Inflammatory macrophage (primary cell): ENCODE measurements around the gene PRKCE.
A peak's percentile ranks its signal among the peaks of the same experiment; 100 is the strongest.

Experiments used
- DNase-seq, 2 donors: peaks; one replicate each; pipeline ENCODE4 v3.0.0-alpha.2; 2020 to 2022

The PRKCE gene

DNA sequence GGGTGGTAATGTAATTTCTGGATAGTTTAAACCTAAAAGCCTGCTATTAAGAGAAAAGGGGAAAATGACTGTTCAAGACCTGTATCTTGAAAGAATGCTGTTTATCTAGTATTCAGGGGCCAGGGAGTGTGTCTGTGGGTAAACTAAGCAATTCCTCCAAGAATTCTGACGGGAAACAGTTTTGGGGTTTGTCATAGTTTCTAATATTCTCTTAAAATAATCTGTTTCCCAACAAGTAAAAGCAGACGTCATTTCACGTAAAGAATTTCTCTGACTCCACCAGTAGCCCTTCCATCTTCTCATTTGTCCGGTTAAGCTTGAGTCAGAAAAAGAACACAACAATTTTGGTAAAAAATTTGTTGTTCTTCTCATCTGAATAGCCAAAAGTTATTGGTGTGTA lies 413.7 kb downstream of the PRKCE start:
- DNase-seq, result no peak

- DNase-seq, result no peak
These were observed 414.6 kb downstream of the PRKCE start for GRCh38 chr2:46066116-46066515.

DNA sequence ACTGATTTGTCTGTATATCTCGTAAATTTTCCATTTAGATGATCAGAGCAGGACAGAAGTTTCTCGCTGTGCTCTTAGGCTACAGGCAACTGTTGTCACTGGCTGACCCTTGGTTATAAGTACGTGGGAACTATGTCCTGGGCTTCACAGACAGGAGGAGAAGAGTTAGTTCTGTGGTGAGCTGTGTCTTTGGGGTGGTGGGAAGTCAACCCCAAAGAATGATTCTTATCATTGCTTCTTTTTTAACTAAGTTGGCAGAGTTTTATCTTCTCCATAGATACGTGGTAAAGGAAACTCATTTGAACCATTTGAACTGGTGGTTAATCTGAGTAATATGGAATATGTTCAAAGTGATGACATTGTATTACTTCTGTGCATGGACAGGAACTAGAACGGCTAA lies 415.1 kb downstream of the PRKCE start:
- no peak for DNase-seq

- no peak for DNase-seq
These were observed 415.6 kb downstream of the PRKCE start for GRCh38 chr2:46067062-46067461.

GRCh38 chr2:46067501-46068305 lies 416.2 kb downstream of the PRKCE start:
- no peak for DNase-seq

GRCh38 chr2:46068636-46069035 lies 417.2 kb downstream of the PRKCE start:
- DNase-seq, result no peak

DNA sequence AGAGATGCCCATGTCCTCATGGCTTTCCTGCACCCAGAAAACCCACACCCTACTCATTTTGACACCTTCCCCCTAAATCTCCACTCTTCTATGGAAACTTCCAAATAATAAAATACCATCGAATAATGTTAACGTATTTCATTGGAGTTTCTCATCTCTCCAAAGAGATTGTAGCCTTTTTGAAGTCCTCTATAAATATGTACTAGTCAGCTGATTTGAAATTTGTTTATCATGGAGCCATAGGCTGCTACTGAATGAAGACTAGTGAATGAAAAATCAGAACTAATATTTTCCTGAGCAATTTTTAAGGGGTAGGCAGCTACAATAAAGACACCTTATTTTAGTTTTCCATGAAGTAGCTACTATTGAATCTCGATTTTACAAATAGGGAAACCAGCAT lies 419.6 kb downstream of the PRKCE start:
- no peak for DNase-seq

- no peak for DNase-seq
These were observed 420.8 kb downstream of the PRKCE start for GRCh38 chr2:46072101-46072820.

- DNase-seq, result no peak
These were observed 422.1 kb downstream of the PRKCE start for GRCh38 chr2:46073540-46074046.

DNA sequence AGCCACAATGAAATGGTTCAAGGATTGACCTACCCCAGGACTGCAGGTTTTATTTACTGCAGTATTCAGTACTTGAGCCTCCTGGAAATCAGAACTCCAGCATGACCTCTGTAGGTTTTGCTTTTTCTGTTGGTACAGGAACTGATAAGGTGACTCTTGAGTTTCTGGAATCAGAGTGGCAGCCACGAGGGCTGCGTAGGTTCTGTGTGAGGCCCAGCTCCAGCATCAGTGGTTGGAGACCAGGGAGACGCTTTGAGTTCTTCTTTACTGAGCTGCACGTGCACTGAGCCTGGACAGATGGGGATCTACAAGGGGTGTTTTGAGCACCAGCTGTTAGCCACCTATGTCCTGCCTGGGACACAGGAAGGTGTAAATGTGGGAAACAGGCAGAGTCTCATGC lies 423.0 kb downstream of the PRKCE start:
- no peak for DNase-seq

- no peak for DNase-seq
These were observed 424.4 kb downstream of the PRKCE start for GRCh38 chr2:46075848-46076247.

DNA sequence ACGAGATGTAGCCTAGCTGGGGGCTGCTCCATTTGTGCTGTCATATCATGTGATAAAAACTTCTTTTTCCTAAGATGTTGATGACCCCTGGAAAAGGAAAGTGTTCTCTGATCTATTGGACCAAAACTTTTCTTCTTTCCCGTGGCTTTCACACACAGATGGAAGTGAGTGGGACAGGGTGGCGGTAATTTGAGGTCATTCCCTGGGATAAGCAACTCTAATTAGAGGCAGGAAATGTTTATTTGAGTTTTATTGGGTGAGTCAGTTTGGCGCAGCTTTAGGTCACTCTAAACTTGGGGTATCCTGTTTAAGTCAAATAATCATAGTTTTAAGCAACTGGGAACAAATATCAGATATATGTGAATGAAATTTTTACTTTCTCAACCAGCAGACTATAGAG lies 424.8 kb downstream of the PRKCE start:
- no peak for DNase-seq

- DNase-seq, result no peak
These were observed 425.4 kb downstream of the PRKCE start for GRCh38 chr2:46076875-46077274.

DNA sequence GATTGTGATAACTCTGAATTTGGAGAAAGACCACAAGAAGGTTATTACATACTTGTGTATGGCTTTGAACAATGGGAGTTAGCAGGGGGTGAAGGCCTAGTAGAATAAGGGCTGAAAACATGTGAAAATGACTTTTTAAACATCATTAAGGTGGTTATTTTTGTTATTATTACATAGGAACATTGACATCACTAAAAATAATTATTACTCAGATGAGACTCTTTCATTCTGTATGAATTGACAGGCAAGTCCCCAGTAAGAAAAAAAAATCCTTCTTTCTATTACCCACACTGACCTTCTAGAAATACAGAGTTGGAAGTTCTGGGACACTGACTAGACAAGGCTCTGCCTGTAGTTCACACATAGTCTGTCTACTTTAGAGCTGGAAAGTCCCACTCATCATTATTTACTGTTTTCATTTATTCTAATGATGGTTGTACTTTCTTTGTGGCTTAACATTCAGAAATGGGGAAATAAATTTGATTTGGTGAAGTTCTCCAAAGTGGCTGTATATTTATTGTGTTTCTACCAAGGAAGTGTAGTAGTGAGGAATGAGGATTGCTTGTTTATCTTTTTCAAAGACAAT lies 426.1 kb downstream of the PRKCE start:
- DNase-seq, result no peak

DNA sequence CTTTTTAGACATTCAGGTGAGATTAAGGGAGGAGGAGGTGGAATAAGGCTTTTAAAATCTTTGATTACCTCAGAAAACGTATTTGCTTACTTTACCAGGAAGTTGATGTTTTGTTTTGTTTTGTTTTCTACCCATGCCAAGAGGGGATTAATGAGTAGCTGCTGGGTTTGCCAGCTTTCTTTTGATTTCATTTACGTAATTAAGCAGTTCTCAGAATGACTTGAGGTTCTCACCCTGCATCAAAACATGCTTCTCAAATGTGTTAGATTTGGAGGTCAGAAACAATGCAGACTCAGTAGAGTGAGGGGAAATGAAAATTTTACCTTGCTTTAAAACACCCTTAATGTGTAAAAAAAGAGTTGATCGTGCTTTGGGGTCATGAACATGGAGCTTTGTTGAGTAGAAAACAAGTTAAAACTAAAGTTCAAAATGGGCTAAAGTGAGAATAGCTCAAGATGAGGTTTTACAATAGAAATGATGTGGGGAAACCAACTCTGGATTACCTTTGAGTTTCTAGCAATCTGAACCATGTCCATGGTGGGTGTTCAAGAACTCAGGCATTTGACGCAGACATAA lies 428.6 kb downstream of the PRKCE start:
- no peak for DNase-seq

GRCh38 chr2:46082531-46083485 lies 431.3 kb downstream of the PRKCE start:
- DNase-seq, result peak; percentile 69 to 74

DNA sequence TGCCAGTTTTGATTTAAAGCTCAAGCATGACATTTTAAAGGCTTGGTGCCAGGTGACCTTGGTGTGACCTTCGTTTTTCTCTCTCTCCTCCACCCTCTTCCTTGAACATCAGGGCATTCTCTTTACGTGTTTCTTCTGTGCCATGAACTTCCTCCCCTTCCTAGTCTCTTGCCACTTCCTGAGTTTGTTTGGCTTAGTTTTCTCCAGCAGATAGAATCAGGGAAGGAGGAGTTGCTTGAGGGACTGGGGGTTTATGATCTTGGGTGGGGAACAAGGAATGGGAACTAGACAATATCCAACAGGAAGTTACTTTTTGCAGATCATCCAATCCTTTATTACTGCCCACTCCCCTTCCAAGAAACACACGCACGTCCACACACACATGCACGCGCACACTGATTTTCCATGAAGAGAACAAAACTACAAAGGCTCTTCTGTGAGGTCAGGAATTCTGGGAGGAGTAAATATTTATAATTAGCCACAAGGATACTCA lies 435.1 kb downstream of the PRKCE start:
- peak in 1 of 2 donors; percentile 15 for DNase-seq

DNA sequence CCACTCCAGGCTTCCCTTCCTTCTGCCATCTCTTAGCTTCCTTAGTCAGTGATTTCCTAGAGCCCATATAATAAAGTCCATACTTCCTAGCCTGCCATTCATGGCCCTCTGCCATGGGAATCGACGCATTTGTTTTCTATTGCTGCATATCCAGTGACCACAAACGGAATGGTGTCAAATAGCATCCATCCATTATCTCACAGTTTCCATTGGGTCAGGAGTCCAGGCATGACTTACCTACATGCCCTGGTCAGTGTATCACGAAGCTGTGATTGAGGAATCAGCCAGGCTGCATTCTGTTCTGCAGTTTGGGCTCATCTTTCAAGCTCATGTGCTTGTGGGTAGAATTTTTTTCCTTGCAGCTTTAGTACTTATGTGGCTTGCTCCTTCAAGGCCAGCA lies 436.0 kb downstream of the PRKCE start:
- no peak for DNase-seq

- DNase-seq, result no peak
These were observed 439.5 kb downstream of the PRKCE start for GRCh38 chr2:46091004-46091403.

DNA sequence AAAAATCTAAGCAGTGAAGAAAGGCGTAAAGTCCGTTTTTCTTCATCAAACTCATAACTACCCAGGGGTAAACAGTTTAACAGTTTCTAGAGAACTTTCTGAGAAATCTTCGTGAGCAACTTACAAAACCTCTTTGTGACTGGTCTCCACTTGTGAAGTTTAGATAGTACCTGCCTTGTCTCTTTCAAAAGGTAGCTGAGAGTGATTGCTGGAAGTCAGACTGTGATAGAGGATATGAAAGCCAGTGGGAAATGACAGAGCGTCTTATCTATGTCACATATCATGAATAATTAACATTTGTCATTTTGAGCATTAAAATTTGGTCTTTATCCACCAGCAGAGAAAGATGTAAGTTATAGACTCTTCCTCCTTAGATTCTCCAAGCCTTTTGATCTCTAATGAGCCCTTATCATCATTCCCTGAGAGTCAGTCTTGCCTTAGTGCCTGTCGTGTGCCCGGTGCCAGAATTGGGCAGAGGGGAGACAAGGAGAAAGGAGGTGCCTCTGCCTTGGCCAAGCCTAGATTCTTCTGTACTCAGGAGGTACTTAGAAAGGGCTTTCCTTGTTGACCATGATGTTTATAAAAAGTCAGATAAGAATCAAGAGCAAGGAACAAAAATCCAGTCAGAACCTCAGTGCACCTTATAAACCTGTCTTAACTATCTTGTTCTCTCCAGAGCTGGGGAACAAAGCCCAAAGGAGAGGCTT lies 440.6 kb downstream of the PRKCE start:
- DNase-seq, result no peak

DNA sequence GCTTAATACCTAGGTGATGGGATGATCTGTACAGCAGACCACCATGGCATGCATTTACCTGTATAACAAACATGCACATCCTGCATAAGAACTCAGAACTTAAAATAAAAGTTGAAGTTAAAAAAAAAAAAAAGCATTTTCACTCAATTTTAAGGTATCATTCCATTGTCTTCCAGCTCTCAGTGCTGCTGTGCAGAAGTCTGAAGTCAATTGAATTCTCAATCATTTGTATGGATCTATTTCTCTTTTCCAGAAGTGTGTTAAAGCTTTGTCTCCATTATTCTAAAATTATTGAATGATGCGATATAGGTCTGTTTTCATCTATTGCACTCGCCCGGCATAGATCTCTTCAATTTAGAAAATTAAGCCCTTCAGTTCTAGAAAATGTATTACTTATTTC lies 443.2 kb downstream of the PRKCE start:
- no peak for DNase-seq
